HepG2 (cell line): ENCODE data around the gene SNURF. TPM values are rescaled to one million over a fixed set of nuclear protein-coding genes. Genes with fewer than 3 reads are reported as not detected.
A peak's percentile ranks its signal among the peaks of the same experiment; 100 is the strongest.

ENCODE experiments used
- FOXA1 ChIP-seq, 2 experiments: fragments of 450-650 bp in 1 of 2; sonication (generic) in 1 of 2; formaldehyde crosslinking in 1 of 2; IDR thresholded peaks; 2 replicates each; pipeline versions ENCODE4 v1.4.0 to v1.6.1; 2016 to 2020; ENCODE audit warnings: missing genetic modification reagents in 1 of 2
- HNF4G ChIP-seq, 2 experiments: sonication (generic) in 1 of 2; formaldehyde crosslinking in 1 of 2; IDR thresholded peaks; 2 replicates each; pipeline versions ENCODE4 v1.4.0 to v1.6.1; 2011 to 2020; ENCODE audit warnings: borderline replicate concordance in 2 of 2, low read depth in 2 of 2, mild to moderate bottlenecking in 2 of 2, low read length in 1 of 2, missing genetic modification reagents in 1 of 2, moderate library complexity in 1 of 2
- NFE2L2 ChIP-seq: fragments of 150-350 bp; IDR thresholded peaks from 2 replicates; pipeline ENCODE4 v1.6.1; 2014; ENCODE audit warnings: low read length
- NKX3-1 ChIP-seq: sonication (generic); formaldehyde crosslinking; IDR thresholded peaks from 2 replicates; pipeline ENCODE4 v1.5.0; 2020; ENCODE audit warnings: missing genetic modification reagents
- PPARG ChIP-seq: conservative IDR thresholded peaks from 2 replicates; pipeline ENCODE4 v1.6.1; 2016; ENCODE audit warnings: missing biosample characterization, missing genetic modification reagents
- RXRA ChIP-seq: sonication (generic); formaldehyde crosslinking; IDR thresholded peaks from 2 replicates; pipeline ENCODE4 v1.5.1; 2020; ENCODE audit warnings: missing genetic modification reagents
- SAP130 ChIP-seq: IDR thresholded peaks from 2 replicates; pipeline ENCODE4 v1.6.1; 2016; ENCODE audit warnings: low read depth
- SPEN ChIP-seq: sonication (generic); formaldehyde crosslinking; IDR thresholded peaks from 2 replicates; pipeline ENCODE4 v1.5.1; 2020; ENCODE audit warnings: low read depth, mild to moderate bottlenecking, missing genetic modification reagents
- SYNCRIP ChIP-seq: fragments of 200-400 bp; formaldehyde crosslinking; IDR thresholded peaks from 2 replicates; pipeline ENCODE4 v1.6.1; 2018; ENCODE audit warnings: mild to moderate bottlenecking, low read depth, low read length; ENCODE audit not compliant: insufficient read depth
- TAF1 ChIP-seq: sonication (generic); formaldehyde crosslinking; IDR thresholded peaks from 2 replicates; pipeline ENCODE4 v1.4.0; 2020; ENCODE audit warnings: missing genetic modification reagents
- ZFP90 ChIP-seq: sonication (generic); formaldehyde crosslinking; IDR thresholded peaks from 2 replicates; pipeline ENCODE4 v1.8.0; 2022; ENCODE audit warnings: missing genetic modification reagents, mild to moderate bottlenecking, inconsistent platforms, borderline replicate concordance
- ZNF788 ChIP-seq: sonication (generic); formaldehyde crosslinking; IDR thresholded peaks from 2 replicates; pipeline ENCODE4 v1.5.0; 2020; ENCODE audit warnings: mild to moderate bottlenecking, missing genetic modification reagents, borderline replicate concordance
- polyA plus RNA-seq, 8 experiments: library from polyadenylated mRNA; depleted of rRNA in 3 of 8; stranded (reverse) in 7 of 8; unstranded in 1 of 8; fragments of >200 nt; fragmentation: Illumina TruSeq in 4 of 8; extraction: Trizol in 4 of 8; gene quantifications; 2 replicates each; pipeline versions ENCODE4 v1.2.1 to v1.2.3, GENCODE V29; 2011 to 2016; ENCODE audit warnings: low read depth in 4 of 8, missing spikeins in 1 of 8, mixed read lengths in 1 of 8; ENCODE audit not compliant: insufficient read depth in 1 of 8
- total RNA-seq, 5 experiments: library from RNA; depleted of rRNA; stranded (reverse); fragments of >200 nt; fragmentation: Illumina TruSeq; extraction: Trizol; gene quantifications; 2 replicates each; pipeline ENCODE4 v1.2.3, GENCODE V29; 2016; ENCODE audit warnings: low read depth in 1 of 5
- TF ChIP-seq, protein P1 (sequence below): sonication (generic); formaldehyde crosslinking; IDR thresholded peaks from 2 replicates; pipeline ENCODE4 v1.8.1; 2023; ENCODE audit warnings: mild to moderate bottlenecking, inconsistent platforms, moderate library complexity, missing genetic modification reagents, borderline replicate concordance
- TF ChIP-seq, protein P2 (sequence below): IDR thresholded peaks from 2 replicates; pipeline ENCODE4 v1.6.1; 2016; ENCODE audit warnings: missing compliant biosample characterization, missing genetic modification reagents, borderline replicate concordance
- TF ChIP-seq, protein P3 (sequence below), 2 experiments: sonication (generic) in 1 of 2; formaldehyde crosslinking in 1 of 2; IDR thresholded peaks; 2 replicates each; pipeline versions ENCODE4 v1.4.0 to v1.6.1; 2018 to 2020; ENCODE audit warnings: missing genetic modification reagents in 2 of 2, borderline replicate concordance in 1 of 2, low read depth in 1 of 2, mild to moderate bottlenecking in 1 of 2, missing biosample characterization in 1 of 2
- TF ChIP-seq, protein P4 (sequence below): IDR thresholded peaks from 2 replicates; pipeline ENCODE4 v1.4.0; 2020; ENCODE audit warnings: mild to moderate bottlenecking, missing genetic modification reagents

The SNURF gene
- total and polyA plus RNA-seq, 2 of the 13 experiments (the other 11 are each of a cell fraction or from before 2014, with no cell fraction given): 2.1 to 7.6 TPM

DNA sequence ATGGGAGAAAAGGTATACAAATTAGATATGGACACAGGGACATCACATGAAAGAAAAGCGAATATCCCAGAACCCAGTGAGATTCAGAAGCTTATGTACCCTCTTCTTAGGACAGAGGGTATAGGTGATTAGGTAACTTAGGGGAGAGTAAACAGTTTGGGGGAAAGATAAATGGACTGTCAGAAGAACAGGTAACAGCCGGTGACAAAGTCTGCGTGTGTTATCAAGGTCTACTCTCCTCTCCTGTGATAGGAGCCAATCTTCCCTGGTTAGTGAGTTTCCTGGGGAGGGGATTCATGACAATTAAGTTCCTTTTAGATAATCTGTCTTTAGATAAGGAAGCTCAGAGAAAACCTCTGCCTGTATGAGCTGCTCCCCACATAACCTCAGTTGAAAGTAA, 30.6 kb upstream of the SNURF start (continued):
- TF ChIP-seq ZFP90 (CRISPR knock-in tag): no peak
- TF ChIP-seq, protein P1, sequence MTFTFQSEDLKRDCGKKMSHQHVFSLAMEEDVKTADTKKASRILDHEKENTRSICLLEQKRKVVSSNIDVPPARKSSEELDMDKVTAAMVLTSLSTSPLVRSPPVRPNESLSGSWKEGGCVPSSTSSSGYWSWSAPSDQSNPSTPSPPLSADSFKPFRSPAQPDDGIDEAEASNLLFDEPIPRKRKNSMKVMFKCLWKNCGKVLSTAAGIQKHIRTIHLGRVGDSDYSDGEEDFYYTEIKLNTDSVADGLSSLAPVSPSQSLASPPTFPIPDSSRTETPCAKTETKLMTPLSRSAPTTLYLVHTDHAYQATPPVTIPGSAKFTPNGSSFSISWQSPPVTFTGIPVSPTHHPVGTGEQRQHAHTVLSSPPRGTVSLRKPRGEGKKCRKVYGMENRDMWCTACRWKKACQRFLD (CRISPR knock-in tag): no peak
- no peak for TF ChIP-seq NFE2L2
- no peak for TF ChIP-seq FOXA1 (IDR thresholded peaks at IDR 0.05)
- TF ChIP-seq FOXA1 (CRISPR knock-in tag; IDR thresholded peaks at IDR 0.05): 0 out of 2 replicates have a peak, but pooled peaks have one; percentile 31
- no peak for TF ChIP-seq RXRA
- peak; percentile 31; the same call in 1 of the 2 replicates for TF ChIP-seq SAP130
- no peak for TF ChIP-seq SPEN
- TF ChIP-seq, protein P2, sequence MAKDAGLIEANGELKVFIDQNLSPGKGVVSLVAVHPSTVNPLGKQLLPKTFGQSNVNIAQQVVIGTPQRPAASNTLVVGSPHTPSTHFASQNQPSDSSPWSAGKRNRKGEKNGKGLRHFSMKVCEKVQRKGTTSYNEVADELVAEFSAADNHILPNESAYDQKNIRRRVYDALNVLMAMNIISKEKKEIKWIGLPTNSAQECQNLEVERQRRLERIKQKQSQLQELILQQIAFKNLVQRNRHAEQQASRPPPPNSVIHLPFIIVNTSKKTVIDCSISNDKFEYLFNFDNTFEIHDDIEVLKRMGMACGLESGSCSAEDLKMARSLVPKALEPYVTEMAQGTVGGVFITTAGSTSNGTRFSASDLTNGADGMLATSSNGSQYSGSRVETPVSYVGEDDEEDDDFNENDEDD (CRISPR knock-in tag): no peak
- TF ChIP-seq, protein P3, sequence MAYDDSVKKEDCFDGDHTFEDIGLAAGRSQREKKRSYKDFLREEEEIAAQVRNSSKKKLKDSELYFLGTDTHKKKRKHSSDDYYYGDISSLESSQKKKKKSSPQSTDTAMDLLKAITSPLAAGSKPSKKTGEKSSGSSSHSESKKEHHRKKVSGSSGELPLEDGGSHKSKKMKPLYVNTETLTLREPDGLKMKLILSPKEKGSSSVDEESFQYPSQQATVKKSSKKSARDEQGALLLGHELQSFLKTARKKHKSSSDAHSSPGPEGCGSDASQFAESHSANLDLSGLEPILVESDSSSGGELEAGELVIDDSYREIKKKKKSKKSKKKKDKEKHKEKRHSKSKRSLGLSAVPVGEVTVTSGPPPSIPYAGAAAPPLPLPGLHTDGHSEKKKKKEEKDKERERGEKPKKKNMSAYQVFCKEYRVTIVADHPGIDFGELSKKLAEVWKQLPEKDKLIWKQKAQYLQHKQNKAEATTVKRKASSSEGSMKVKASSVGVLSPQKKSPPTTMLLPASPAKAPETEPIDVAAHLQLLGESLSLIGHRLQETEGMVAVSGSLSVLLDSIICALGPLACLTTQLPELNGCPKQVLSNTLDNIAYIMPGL (CRISPR knock-in tag; IDR thresholded peaks at IDR 0.05; ENCODE audit: borderline replicate concordance in 1 of 2, low read depth in 1 of 2): no peak
- TF ChIP-seq, protein P4, sequence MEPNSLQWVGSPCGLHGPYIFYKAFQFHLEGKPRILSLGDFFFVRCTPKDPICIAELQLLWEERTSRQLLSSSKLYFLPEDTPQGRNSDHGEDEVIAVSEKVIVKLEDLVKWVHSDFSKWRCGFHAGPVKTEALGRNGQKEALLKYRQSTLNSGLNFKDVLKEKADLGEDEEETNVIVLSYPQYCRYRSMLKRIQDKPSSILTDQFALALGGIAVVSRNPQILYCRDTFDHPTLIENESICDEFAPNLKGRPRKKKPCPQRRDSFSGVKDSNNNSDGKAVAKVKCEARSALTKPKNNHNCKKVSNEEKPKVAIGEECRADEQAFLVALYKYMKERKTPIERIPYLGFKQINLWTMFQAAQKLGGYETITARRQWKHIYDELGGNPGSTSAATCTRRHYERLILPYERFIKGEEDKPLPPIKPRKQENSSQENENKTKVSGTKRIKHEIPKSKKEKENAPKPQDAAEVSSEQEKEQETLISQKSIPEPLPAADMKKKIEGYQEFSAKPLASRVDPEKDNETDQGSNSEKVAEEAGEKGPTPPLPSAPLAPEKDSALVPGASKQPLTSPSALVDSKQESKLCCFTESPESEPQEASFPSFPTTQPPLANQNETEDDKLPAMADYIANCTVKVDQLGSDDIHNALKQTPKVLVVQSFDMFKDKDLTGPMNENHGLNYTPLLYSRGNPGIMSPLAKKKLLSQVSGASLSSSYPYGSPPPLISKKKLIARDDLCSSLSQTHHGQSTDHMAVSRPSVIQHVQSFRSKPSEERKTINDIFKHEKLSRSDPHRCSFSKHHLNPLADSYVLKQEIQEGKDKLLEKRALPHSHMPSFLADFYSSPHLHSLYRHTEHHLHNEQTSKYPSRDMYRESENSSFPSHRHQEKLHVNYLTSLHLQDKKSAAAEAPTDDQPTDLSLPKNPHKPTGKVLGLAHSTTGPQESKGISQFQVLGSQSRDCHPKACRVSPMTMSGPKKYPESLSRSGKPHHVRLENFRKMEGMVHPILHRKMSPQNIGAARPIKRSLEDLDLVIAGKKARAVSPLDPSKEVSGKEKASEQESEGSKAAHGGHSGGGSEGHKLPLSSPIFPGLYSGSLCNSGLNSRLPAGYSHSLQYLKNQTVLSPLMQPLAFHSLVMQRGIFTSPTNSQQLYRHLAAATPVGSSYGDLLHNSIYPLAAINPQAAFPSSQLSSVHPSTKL (CRISPR knock-in tag): peak; percentile 36; the same call in 1 of the 2 replicates
- TF ChIP-seq SYNCRIP: no peak
- TF ChIP-seq ZNF788: no peak
- TF ChIP-seq PPARG (CRISPR knock-in tag): peak; percentile 62; the same call in 1 of the 2 replicates
- TF ChIP-seq HNF4G (IDR thresholded peaks at IDR 0.05; ENCODE audit: borderline replicate concordance, low read depth, low read length): 0 out of 2 replicates have a peak, but pooled peaks have one; percentile 19
- TF ChIP-seq HNF4G (CRISPR knock-in tag; IDR thresholded peaks at IDR 0.05; ENCODE audit: borderline replicate concordance, low read depth): no peak
- TF ChIP-seq NKX3-1: no peak
- no peak for TF ChIP-seq TAF1
